Activated CD4-positive, CD25-positive, alpha-beta regulatory T cell treated with anti-CD3 and anti-CD28 coated beads, Interleukin-2, amount 50 U/mL, for 16 hours (primary cell): ENCODE data around the gene HNF1B.
"Not testable (repeated sequence)": the region's sequence is repeated elsewhere in the genome, so short reads cannot be mapped to it uniquely, and the experiment has no call there.

ENCODE experiments used
- DNase-seq: peaks from one replicate; pipeline ENCODE4 v3.0.0-alpha.2; 2020; ENCODE audit warnings: low read depth, low spot score

Gene HNF1B, protein sequence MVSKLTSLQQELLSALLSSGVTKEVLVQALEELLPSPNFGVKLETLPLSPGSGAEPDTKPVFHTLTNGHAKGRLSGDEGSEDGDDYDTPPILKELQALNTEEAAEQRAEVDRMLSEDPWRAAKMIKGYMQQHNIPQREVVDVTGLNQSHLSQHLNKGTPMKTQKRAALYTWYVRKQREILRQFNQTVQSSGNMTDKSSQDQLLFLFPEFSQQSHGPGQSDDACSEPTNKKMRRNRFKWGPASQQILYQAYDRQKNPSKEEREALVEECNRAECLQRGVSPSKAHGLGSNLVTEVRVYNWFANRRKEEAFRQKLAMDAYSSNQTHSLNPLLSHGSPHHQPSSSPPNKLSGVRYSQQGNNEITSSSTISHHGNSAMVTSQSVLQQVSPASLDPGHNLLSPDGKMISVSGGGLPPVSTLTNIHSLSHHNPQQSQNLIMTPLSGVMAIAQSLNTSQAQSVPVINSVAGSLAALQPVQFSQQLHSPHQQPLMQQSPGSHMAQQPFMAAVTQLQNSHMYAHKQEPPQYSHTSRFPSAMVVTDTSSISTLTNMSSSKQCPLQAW

DNA sequence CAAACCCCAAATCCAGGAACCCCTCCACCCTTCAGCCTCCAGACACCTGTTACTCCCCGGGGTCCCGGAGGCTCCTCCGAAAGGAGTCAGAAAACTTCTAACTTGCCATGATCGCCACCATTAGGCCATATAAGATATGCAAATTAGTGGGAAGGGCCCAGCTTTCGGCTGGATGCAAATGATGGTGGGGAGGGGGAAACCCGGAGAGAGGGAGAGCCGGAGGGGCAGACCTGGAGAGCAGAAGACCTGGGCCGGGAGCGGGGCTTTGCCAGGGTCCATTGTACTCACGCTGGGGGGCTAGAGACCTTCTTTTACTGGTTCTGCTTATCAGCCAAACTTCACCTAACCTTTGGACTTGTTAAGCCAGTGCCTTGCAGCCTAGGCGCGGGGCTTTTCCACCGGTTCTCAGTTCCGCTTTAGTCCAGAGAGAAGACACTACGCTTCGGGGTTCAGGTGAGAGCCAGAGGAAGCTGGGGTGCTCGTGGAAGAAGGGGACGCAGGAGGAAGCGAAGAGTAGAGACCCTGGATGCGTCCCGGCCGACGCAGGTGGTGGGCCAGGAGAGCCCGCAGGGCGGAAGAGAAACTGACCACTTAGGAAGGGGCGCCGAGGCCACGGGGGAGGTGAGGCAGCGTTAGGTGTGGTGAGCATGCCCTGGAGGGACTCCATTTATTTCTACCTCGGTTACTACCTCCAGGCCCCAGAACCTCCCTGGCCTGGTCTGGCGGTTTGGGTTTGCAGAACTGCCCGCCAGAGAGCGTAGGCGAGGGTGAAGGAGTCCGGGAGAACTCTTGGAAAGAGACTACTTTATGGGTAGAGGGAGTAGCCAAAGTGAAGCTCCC lies at the start of gene HNF1B:
Gene HNF1B, minus strand, starts transcription at position 99 of the 840 bp plus-strand sequence. CDS start 175 bp downstream, outside the sequence.
- no peak for DNase-seq

DNA sequence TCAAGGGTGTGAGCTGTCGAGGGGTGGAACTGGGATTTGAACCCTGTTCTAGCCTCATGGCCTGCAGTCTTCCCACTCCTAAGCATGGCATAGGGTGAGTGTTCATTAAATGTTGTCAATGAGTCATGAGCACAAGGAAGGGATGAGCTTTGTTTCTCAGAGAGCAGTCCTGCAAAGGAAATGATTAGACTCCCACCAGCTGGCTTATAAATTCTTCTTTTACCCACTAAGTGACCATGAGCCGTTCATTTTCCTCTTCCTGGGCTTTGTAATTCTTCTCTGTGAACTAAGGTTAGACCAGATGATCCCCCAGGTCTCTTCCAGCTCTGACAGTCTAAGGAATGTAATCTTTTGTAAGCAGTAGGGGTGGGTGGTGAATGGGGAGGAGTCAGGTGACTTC lies 47.9 kb upstream of the HNF1B start:
- DNase-seq: no peak

DNA sequence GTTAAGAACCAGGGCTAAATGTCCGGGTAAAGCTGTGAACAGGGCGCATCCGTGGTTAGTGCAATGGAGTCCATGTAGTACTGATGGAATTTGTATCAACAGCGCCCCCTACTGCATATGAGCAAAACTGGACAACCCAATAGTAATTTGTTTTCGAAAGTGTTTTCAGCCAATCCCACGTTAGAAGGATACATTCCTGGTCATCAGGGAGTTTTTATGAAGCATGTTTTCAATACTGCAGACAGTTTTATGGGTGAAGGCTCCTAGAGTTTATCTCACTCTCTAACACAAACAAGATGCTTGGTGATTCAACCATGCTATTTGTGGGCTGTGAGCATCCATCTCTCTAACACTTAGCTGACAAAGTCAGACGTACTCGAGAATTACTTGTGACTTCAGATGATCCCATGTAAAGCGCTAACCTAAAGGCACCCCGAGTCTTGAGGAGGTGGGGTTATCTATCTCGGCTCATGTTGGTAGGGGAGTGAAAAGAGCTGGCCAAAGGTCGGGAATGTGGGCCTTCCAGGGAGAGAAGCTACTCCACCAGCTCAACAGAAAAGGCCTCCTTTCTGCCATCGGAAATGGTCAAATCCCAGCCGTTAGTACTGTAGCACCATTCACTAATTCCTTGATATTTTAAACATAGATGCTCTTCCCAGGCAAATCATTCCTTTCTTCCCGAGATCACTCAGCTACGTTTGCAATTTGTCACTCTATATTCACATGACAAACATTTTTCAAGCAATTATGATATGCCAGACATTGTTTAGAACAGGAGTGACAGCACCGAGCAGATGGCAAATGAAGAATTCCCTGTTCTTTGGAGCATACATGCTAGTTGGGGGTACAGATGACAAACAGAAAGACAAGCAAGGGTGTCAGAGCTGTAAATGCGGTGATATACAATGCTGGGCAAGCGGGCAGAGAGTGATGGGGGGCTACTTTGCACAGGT lies 46.9 kb upstream of the HNF1B start:
- DNase-seq: no peak

DNA sequence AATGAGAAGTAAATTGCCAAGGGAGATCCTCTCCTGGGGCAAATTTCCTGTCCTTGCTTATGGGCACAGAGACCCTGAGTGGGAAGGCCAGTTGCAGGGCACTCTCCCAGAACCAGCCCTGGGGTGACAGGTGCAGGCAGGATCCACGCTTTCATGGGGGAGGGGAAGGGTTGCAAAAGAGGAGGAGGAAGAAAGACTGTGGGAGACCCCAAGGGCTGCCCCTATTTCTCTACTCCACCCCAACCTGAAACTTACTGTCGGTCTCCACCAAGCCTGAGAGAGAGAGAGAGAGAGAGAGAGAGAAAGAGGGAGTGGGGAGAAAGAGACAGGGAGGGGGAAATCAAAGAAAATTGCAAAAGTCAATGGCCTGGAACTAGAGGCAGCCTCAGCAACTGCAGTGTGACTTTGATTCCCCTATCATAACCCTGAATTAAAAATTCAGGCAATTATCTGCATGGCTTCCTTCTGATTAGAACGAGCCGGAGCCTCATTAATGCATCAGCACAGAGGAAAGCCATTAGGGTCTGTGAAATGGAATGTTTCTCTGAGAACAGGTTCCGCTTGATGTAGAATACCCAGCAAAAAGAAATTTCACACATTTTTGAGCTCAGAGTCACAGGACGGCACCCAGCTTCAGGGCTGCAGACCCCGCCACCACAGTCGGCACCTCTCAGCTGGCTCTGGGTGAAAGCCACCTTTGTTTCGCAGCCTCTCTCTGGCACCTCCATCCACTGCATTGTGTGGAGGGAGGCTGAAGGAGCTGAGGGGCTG lies 45.1 kb upstream of the HNF1B start:
- no peak for DNase-seq

DNA sequence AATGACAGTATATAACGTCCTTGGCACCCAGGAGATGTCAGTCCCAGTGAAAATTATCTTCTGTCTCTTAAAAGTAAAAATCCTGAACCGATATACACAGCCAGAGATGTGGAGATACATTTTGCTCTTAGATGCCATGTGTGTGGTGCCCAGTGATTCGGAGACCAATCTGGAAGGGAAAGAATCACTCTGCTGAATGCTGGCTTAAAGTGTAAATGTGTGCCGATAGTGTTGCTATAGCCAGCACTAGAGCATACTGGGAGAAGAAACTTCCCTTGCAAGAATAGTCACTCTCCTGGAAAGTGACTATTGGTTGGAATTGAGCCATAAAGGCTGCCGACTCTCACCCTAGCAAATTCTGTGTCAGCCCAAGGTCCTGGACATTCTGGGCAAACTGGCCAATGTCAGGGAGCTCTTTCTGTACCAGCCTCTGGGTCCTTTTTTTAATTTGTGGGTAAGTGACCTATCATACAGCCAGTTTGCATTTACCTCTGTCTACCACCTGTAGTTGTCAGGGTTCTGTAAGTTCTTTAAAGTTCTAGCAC lies 44.2 kb upstream of the HNF1B start:
- DNase-seq: no peak

DNA sequence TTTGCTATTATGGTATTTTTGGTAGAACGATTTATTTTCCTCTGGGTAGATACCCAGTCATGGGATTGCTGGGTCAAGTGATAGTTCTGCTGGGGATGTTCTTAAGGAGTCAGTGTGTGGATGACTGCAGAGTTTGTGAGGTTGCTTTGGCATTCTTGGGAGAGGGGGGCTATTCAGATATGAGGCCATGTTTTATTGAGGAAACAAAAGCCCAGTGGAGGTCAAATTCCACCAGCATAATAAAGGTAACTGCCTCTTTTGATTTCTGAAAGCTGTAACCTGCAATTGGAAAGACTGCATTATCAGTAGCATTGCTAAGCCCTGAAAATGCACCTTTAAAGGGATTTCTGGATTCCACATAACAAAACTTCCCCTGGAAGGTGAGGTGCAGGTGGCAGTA lies 43.7 kb upstream of the HNF1B start:
- DNase-seq: no peak

DNA sequence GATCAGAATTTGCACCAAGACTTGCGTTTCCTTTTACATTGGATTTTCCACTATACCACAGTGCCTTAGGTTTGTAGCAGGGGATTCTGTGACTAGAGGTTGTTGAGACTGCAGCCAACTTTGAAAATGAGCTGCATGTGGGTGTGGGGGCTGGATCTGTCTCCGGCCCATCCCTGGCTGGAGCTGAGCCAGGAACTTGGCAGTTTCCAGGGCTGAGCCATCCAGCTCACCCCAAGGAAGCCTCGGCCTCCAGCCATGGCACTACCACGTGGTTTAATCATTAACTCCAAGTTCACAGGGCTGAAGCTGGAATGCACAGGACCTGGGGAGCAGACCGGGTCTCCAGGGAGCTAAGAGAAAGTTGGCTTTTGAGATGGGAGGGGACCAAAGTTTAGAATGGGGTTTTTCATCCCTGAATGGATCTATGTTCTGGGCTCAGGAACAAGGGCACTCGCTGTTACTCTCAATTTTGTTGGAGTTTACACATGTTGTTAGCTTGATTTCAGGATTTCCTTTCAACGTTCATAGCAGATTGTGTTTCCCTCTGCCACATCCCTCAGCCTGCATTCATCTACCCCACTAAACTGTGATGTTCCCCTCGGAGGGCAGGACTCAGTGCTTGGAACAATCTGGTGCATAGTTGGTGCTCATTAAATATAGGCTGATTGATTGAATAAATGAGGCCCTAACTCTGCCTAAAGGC lies 42.3 kb upstream of the HNF1B start:
- no peak for DNase-seq

DNA sequence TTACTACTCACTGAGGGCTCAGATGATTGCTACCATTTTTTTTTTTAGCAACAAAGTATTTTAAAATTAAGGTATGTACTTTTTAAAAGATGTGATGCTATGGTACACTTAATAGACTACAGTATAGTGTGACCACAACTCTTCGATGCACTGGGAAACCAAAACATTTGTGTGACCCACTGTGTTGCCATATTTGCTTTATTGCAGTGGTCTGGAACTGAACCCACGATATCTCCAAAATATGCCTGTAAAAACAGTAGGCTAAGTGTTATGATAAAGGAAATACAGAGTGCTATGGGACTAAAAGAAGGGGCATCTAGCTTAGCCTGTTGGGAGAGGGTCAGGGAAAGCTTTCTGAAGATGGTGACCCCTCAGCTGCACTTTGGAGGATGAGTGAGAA lies 41.6 kb upstream of the HNF1B start:
- DNase-seq: no peak

DNA sequence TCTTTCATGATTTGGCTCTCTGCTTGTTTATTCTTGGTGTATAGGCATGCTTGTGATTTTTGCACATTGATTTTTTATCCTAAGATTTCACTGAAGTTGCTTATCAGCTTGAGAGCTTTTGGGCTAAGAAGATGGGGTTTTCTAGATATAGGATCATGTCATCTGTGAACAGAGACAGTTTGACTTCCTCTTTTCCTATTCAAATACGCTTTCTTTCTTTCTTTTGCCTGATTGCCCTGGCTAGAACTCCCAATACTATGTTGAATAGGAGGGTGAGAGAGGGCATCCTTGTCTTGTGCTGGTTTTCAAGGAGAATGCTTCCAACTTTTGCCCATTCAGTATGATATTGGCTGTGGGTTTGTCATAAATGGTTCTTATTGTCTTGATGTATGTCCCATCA lies 37.6 kb upstream of the HNF1B start:
- DNase-seq: not testable (repeated sequence)

DNA sequence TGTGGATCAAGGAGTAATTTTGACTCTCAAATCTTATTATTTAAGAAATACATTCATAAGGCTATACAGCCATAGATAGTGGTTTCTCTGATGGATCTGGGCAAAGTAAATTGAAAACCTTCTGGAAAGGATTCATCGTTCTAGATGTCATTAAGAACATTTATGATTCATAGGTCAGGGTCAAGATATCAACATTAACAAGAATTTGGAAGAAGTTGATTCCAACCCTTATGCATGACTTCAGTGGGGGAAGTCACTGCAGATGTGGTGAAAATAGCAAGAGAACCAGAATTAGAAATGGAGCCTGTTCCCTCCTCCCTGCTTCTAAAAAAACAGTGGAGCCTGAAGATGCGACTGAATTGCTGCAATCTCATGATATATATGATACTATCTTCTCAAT lies 36.6 kb upstream of the HNF1B start:
- no peak for DNase-seq

DNA sequence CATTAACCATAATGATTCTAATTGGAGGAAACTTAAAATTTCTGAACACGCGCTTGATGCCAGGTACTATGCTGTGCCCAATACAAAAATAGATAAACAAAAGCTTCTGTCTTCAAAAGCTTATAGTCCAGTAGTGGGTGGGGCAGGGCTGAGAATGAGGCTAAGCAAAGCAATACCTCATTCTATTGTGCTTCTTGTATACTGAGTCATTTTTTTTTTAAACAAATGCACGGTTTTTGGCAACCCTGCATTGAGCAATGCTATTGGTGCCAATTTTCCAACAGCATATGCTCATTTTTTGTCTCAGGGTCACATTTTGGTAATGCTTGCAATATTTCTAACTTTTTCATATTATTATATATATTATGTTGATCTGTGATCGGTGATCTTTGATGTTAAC lies 34.7 kb upstream of the HNF1B start:
- DNase-seq: no peak

DNA sequence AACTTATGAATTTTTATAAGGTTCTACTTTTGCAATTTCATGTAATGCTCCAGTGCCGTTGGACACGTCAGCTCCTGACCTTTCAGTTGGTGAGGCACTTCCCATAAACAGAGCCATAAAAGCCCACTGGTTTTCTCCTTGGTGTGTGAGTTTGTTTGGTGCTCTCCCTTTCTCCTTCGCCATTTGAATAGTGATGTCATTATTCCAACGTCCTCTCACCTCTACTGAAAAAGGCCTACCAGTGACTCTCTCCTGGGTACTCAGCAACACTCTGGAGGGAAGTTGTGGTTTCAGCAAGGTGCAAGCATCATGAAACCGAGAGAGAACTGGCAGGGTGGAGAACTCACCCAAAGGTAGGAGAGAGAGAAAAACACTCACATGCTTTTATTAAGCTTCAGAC lies 29.6 kb upstream of the HNF1B start:
- DNase-seq: no peak

DNA sequence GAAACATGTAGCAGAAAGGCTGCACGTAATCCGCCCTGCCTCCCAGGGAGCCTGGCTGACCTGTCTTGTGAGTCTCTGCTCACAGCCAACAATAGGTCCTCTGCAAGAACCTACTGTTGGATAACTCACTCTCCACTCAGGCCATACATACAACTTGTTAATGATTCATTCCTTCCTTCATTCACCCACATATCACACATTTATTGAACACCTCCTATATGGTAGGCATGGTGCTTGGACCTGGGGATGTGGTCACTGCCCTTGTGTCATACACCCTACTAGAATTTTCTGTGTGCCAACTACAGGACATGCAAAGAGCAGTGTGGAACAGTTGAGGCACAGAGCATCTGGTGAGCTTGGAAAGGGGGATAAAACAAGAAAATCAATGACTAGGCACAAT lies 28.1 kb upstream of the HNF1B start:
- no peak for DNase-seq

DNA sequence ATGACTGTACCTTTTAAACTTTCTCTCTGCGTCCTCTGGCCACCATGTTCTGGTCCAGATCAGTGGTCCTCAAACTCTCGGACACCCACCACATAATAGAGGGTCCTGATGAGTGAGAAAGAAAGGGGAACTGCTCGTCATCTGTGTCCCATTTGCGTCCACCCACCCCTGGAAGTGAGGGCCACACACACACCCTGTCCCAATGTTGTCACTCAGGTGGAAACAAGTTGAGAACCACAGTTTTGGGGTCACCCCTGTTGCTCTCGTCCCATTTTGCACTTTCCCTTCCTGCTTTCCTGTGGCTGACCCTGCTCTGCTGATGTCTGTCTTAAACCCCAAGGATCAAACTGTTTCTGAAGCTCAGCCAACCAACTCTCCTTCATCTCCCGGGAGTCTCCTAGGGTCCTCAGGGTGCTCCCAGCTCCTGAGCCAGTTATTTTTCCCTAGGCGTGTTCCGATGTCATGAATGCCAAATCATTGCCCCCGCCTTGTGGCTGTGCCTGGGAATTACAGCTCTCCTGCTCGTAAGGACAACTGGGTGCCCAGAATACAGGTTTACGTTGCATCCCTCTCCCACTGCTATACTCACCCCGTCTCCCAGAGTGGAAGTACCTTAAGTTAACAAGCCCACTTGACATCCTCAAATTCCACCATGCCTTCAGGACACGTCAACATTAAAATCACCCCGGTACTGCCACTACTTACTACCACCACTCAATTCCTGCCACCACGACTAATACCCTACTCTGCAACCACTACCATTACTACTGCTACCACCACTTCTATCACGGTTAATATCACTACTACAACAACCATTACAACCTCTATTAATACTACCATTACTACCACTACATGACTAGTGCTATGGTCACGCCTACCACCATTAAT lies 26.0 kb upstream of the HNF1B start:
- DNase-seq: no peak

DNA sequence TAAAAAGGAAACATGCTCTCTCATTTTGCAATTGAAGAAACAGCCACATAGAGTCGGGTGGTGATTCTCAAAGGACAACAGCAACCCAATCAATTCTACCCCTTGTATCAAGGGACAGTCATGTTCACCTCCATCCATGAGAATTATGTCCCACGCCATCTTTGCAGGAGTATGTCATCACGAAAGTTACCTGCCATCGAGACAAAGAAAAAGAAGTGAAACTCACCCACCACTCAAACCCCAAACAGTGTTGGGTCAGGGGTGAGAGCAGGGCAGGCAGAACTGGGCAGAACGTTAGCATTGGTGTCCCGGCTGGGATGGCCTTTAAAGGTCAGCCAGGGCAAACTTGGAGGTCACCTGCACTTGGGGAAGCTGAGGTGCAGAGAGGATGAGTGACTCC lies 24.2 kb upstream of the HNF1B start:
- DNase-seq: no peak

DNA sequence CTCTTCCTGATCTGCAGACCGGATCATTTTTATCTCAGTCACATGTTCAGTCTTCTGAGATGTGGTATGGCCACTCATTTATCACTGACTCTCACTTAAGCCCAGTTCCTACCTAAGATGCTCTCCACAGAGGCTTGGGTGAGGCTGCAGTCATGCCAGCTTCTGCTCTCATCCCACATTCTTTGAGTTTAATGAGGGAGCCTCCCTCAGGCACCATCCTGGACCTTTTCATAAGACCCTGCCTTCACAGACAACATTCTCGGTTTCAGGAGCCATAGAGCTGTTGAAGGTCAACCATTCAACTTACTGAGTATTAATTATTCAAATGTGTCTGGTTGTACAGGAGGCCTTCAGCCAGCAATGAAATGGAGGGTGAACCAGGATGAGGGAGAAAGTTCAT lies 23.6 kb upstream of the HNF1B start:
- no peak for DNase-seq

DNA sequence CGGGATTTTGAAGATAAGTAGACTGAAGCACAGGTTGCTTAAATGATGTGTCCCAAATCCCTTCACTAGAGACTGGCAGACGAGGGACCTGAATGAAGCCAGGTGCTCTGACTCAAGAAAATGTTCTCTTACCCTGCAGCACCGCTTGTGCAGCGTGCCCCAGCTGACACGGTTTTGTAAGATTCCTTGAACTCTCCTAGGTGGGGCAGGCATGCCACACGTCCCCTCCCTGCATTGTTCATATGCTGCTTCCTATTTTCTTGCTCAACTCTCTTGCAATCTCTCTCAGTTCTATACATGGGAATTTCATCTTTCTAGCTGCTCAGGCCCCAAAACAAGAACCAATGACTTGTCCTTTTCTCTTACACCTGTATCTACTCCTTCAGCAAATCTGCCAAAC lies 22.1 kb upstream of the HNF1B start:
- no peak for DNase-seq

DNA sequence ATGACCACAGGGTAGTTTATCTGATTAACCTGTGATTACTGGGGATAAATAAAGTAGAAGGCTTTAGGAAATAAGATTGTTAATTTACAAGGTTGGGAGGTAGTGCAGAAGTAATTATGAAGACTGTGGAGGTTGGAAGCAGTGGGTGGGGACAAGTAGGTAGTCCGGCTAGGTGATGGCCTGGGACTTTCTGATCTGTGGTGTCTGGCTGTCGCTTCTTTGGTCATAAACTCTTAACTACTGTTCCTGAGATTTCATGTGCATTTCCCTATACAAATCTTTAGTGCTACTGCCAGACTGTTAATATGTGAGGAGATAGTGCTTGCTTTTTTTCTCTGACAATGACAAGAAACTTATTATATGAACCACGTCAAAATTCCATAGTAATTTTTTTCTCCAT lies 19.5 kb upstream of the HNF1B start:
- DNase-seq: no peak

DNA sequence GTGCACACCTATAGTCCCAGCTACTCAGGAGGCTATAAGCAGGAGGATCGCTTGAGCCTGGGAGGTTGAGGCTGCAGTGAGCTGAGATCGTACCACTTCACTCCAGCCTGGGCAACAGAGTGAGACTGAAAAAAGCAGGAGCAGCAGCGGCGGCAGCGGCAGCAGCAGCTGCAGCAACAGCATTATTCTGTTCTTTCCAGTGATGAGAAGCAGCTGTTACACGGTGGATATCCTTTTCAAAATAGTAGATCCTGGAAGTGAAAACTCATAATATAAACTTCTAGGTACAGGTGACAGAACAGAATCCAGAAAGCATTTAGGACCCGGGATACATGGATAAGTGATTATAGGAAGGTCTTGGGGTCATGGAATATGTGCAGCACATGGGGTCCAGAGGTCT lies 17.8 kb upstream of the HNF1B start:
- DNase-seq: no peak
